ENCODE data around the gene KRT6A. TPM values are rescaled to one million over a fixed set of nuclear protein-coding genes. Genes with fewer than 3 reads are reported as not detected.

KRT6A gene
- total and polyA plus RNA-seq, 10 donors, result 0.42 to 0.83 (median 0.45) TPM; not detected in 7

DNA sequence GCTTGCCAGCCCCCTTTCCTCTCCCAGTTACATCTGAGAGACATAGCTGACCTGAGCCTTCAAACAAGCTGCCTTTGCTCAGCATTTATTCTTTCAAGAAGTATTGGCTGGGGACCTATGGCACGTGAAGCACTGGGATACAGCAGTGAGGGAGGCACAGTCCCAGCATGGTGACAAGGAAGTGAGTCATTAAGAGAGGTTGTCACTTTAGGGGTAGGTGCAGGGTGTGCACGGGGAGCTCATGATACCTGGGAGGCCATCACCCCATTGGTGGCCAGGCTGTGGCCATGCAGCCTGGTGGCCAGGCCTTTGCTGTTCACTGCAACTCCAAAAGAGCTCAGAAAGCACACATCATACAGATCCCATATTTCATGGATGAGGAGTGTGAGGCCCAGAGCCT lies 53.2 kb downstream of the KRT6A start:
- WGBS, 5 donors, result 49 to 64% (median 61%) methylated on average over 2 of the region's 2 CpGs
- peaks cover 0 to 49% (median 0%) of the 10 kb centered on the region in 7 donors for H3K27me3 ChIP-seq (replicated peaks in 1 of 7)
- TF ChIP-seq POLR2AphosphoS5 (IDR thresholded peaks at IDR 0.05) (no peak), POLR2A (IDR thresholded peaks at IDR 0.05) (no peak)
- TF ChIP-seq, protein P1, sequence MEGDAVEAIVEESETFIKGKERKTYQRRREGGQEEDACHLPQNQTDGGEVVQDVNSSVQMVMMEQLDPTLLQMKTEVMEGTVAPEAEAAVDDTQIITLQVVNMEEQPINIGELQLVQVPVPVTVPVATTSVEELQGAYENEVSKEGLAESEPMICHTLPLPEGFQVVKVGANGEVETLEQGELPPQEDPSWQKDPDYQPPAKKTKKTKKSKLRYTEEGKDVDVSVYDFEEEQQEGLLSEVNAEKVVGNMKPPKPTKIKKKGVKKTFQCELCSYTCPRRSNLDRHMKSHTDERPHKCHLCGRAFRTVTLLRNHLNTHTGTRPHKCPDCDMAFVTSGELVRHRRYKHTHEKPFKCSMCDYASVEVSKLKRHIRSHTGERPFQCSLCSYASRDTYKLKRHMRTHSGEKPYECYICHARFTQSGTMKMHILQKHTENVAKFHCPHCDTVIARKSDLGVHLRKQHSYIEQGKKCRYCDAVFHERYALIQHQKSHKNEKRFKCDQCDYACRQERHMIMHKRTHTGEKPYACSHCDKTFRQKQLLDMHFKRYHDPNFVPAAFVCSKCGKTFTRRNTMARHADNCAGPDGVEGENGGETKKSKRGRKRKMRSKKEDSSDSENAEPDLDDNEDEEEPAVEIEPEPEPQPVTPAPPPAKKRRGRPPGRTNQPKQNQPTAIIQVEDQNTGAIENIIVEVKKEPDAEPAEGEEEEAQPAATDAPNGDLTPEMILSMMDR (IDR thresholded peaks at IDR 0.05 in 8 of 11, conservative IDR thresholded peaks at IDR 0.05 in 3 of 11), result no peak
- H3K4me1 ChIP-seq, result no peaks in the 10 kb centered on the region
- H3K9me3 ChIP-seq, result no peaks in the 10 kb centered on the region
- H3K27ac ChIP-seq, result no peak overlapping the region
- H3K4me3 ChIP-seq, result no peak overlapping the region
- intact Hi-C loops (cut with DNase I; ENCODE audit: low total_unique reads), result no loop called here
- DNase-seq, result no peak
- H3K36me3 ChIP-seq, result no peaks in the 10 kb centered on the region

DNA sequence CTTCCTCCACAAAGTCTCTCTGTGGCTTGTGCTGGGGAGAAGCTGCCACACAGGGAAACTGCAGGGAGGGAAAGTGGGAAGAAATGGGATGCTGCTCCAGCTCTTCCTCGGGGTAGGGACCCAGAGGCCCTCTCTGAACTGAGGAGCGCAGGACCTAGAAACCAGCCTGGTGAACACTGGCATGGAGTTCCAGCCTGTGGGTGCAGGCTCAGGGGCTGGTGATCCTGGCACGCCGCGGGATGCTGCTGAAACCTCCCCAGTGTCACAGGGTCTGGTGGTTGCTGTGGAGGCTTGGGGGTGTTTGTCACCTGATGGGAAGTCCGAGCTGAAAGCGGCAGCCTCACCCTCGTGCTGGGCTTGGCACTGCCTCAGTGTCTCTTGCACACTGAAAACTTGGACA lies 53.6 kb downstream of the KRT6A start:
- DNase-seq, result no peak
- 66 to 81% (median 75%) methylated on average over 6 to 8 of the region's 8 CpGs for WGBS, 5 donors
- TF ChIP-seq, protein P1 (IDR thresholded peaks at IDR 0.05 in 8 of 11, conservative IDR thresholded peaks at IDR 0.05 in 3 of 11), result no peak
- TF ChIP-seq POLR2A (IDR thresholded peaks at IDR 0.05) (no peak), POLR2AphosphoS5 (IDR thresholded peaks at IDR 0.05) (no peak)

DNA sequence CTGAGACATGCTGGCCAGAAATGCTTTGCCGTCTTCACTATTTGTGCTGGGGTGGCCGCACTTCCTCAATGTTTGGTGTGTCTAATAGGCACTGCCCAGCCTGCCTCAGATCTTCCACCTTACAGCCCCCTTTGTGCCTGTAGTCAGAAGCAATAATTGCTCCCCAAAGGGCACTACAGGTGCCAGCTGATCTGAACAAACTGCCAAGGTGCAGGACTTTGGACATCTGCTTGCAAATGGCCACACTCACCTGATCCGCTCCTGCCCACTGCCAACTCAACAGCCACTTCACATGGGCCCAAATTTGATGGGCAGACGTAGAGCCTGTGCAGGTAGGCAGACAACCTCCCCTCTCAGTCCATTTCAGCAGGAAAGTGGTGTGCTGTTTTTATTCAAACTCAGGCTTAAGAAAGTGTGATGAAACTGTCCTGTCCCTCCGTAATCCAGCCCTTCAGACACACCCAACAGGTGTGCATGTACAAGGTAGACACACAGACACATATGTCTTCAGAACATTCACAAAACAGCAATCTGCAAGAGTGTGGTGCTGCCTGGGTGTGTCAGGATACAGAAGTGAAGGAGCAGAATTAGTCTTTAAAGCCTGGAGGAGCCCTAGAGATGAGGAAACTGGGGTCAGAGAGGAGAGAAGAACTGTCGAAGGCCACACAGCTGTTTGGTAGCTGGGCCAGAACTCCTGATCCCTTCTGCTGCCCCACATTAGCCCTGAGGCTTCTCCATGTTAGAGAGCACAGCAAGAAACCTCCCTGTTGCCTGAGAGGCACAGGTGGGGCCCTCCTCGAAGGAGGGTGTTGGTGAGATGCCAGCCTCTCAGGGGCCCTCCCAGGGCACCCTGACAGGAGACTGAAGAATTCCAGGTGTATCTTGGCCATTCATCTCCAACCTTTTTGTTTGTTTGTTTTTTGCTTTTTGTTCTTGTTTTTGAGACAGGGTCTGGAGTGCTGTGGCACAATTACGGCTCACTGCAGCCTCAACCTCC lies 54.5 kb downstream of the KRT6A start:
- TF ChIP-seq, protein P1 (IDR thresholded peaks at IDR 0.05 in 8 of 11, conservative IDR thresholded peaks at IDR 0.05 in 3 of 11), result no peak
- no peak for TF ChIP-seq POLR2A (IDR thresholded peaks at IDR 0.05)
- no peak for TF ChIP-seq POLR2AphosphoS5 (IDR thresholded peaks at IDR 0.05)
- no peak overlapping the region for H3K27ac ChIP-seq
- no peaks in the 10 kb centered on the region for H3K36me3 ChIP-seq
- H3K9me3 ChIP-seq, result no peaks in the 10 kb centered on the region
- intact Hi-C loops (cut with DNase I; ENCODE audit: low total_unique reads), result no loop called here
- H3K4me3 ChIP-seq, result no peak overlapping the region
- DNase-seq, result no peak
- peaks cover 0 to 49% (median 0%) of the 10 kb centered on the region in 7 donors for H3K27me3 ChIP-seq (replicated peaks in 1 of 7)
- 72 to 88% (median 84%) methylated on average over 8 of the region's 8 CpGs for WGBS, 5 donors
- H3K4me1 ChIP-seq, result no peaks in the 10 kb centered on the region

More for the DNA sequence above, 53.6 kb downstream of the KRT6A start:
- H3K4me1 ChIP-seq, result no peaks in the 10 kb centered on the region
- no peak overlapping the region for H3K27ac ChIP-seq
- peaks cover 0 to 46% (median 0%) of the 10 kb centered on the region in 7 donors for H3K27me3 ChIP-seq (replicated peaks in 1 of 7)
- H3K4me3 ChIP-seq, result no peak overlapping the region
- no peaks in the 10 kb centered on the region for H3K36me3 ChIP-seq
- H3K9me3 ChIP-seq, result no peaks in the 10 kb centered on the region
- intact Hi-C loops (cut with DNase I; ENCODE audit: low total_unique reads), result no loop called here

DNA sequence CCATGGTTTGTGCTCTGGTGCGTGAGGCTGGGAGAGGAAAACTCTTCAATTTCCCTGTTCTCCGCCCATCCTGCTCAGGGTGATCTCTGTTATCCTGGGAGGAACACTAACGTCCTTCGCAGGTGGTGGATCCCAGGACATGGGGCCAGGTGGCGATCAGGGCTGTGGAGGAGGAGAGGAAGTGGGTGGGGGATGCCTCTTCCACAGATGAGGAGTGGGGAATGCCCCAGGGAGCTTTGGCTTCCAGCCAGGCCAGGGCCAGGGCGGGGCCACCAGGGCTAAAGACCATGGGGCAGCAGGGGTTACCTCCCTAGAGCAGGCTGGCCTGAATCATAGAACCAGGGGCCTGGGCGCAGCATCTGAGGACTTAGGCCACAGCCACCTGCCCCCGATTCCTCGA lies 55.5 kb downstream of the KRT6A start:
- no peak for DNase-seq
- Histone ChIP-seq H3K27me3 (replicated peaks in 1 of 7) (peaks cover 0 to 53% (median 0%) of the 10 kb centered on the region in 7 donors), H3K36me3 (no peaks in the 10 kb centered on the region), H3K4me1 (no peaks in the 10 kb centered on the region), H3K9me3 (no peaks in the 10 kb centered on the region), H3K27ac (no peak overlapping the region), H3K4me3 (no peak overlapping the region)
- intact Hi-C loops (cut with DNase I; ENCODE audit: low total_unique reads), result no loop called here
- TF ChIP-seq POLR2A (IDR thresholded peaks at IDR 0.05), result no peak
- no peak for TF ChIP-seq POLR2AphosphoS5 (IDR thresholded peaks at IDR 0.05)
- TF ChIP-seq, protein P1 (IDR thresholded peaks at IDR 0.05 in 8 of 11, conservative IDR thresholded peaks at IDR 0.05 in 3 of 11), result no peak
- WGBS, 5 donors, result 67 to 73% (median 69%) methylated on average over 9 of the region's 9 CpGs
